HG03460 (cell line): Measurements from ENCODE around the gene RASGEF1B.
A peak's percentile ranks its signal among the peaks of the same experiment; 100 is the strongest.
"Not testable (repeated sequence)": the region's sequence is repeated elsewhere in the genome, so short reads cannot be mapped to it uniquely, and the experiment has no call there.

ENCODE experiments used
- ATAC-seq: cut with Tn5 transposase; IDR thresholded peaks from one replicate; pipeline ENCODE4 v1.9.1; 2021; ENCODE audit not compliant: unreplicated experiment

The RASGEF1B gene

DNA sequence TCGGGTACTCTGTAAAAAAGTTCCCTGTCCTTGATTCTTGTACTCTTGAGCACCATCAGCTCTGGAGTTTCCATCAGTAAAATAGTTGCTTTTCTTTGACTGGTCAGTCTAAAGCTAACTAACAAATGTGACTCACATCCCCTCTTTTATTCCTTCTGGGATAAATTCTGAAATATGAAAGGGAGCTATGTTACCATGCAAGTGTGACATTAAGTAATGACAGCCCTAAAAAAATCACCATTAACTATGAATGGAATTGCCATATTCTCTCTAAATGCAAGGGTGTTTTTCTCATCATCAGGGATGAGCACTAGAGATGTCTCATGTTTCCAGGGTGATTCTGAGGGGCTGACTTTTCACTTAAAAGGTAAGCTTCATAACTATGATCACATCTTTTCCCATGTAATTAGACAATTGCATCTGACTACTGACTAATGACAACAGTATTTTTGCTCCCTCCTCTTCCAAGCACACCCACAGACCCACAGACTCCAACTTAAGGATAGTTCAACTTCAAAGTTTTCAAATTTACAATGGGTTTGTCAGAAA is 26.9 kb upstream of the RASGEF1B start:
- ATAC-seq: no peak

DNA sequence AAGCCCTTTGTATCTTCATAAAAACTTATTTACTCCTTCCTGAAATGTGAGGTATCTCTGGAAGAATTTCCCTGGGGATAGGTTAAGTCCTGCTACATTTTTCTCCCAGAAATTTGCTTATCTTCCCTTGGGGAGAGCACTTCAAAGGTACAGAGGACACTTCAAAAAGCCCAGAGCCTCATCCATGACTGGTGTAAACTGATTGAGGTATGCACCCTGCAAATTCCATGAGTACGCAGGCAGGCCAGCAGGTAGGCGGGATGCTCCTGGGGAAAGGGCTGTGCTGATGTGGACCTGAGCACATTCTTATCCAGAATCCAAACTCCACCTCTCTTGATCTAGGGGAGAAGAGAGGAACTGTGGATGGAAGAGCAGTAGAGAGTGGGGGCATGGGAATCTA is 26.3 kb upstream of the RASGEF1B start:
- ATAC-seq: no peak

DNA sequence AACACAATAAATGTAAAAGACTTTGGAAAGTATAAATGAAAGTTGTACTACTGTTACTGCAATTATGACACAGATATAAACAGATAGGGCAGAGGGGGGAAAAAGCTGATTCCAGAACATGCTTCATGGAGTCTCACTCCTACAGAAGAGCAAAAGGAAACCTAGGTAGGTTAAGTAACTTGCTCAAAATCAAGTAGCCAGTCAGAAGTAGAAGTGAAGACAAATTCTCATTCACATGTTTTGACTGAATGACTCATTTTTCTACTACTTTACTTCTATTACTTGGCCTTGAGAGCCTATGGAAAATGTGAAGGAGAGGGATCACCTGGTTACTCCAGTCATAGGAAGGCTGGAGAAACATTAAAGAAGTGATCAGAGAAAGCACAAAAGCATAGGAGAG is 23.6 kb upstream of the RASGEF1B start:
- ATAC-seq: no peak

DNA sequence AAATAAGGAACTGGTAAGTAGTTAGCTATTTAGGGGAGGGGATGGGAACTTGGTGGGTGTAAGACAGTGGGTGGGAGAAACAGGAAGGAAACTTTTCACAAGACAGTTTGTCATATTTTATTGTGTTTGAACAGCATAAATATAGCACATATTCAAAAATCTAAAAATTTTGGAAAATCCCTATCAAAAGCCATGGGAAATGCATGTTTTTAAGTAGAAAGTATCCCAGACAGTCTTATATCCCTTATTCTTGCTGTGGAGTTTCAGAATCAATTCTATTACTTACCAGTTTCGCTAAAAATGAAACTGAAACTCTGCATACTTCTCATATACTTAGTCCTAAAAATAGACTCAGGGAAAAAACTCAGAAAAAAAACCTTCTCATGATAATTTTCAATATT is 22.3 kb upstream of the RASGEF1B start:
- ATAC-seq: peak; percentile 80

DNA sequence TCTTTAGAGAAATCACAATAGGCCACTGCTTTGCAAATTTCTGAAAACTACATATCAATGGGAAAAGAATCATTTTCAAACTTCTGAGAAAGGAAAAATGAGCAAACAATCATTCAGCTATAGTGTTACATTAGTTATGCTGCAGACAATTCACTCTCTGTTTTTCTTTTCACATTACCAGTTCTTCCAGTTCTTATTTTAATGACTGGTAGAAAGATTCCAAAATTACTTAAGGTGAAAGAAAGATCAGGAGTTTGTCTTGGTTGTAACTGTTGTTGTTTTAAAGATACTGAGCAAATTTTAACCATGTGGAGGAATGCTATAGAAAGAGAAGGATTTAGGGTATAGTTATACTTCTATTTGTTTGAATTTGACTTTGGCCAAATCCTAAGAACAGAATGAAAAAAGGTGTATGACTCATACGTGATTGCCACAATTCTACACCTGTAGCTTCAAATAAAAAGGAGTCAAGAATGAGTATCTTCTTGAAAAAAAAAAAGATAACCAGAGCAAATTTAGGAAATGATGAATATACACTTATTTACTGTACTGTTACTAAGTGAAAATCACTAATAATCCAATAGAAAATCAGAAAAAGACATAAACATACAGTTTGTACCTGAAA is 21.0 kb upstream of the RASGEF1B start:
- no peak for ATAC-seq

DNA sequence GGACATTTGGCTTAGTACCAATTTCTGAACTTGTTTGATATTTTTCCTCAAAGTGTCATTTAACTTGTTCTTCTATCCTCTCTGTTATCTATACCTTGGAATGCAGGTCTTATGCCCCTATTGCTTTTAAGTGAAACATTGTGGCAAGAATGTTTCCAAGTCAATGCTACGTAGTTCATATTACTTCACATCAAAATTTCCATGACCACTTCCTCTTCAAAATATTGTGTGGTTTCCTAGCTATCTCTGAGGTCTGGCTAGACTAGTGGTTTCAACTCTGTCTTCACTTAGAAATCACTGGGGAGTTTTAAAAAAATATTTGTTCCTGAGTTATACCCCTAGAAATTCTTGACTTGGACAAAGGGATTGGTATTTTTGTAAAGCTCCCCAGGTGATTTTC is 20.2 kb upstream of the RASGEF1B start:
- ATAC-seq: no peak

DNA sequence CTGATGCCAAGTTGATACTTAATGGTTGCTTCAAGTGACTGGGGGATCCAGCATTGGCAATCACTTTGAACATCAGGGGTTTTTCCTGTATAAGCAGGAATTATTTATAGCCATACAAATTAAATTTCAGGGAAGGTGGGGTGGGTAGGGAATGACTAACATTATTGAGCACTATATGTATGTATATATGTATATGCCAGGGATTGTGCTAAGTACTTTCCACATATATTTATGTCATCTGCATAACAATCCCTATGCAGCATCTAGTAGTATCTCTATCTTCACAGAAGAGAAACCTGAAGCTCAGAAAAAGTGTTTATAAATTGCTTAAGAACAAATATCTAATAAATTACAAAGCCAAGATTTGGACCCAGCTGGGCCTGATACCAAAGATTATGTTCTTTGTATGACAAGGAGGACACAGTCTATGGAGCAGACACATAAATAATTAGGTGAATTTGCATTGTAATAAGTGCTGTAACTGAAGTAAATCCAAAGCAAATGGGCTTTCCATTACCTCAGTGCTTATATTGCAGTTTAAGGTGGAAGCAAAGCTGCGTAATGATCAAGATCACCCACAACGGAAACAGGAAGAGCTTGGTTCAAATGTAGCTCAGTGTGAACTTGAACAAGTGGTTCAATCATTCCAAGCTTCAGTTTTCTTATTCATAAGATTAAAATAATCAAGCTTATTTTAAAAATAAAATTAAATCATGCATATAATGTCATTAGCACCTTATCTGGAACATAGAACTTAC is 18.9 kb upstream of the RASGEF1B start:
- ATAC-seq: no peak

DNA sequence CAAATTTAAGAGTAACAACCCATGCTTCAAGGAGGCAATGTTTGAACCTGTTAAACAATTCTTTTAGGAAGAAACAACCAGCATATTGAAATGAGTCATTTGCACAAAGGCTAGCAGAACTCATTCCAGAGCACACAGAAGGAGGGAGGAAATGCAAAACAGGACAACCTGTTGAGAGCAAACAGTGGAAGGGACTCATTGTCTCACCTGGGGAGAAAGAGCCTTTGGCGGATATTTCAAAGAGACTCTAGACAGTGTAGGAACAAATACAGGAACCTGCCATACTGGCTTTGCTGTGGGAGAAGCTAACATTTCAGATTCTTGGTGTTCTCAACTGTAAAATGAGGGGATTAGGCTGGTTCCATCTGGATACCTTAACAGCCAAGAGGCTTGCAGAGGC is 14.8 kb upstream of the RASGEF1B start:
- no peak for ATAC-seq

DNA sequence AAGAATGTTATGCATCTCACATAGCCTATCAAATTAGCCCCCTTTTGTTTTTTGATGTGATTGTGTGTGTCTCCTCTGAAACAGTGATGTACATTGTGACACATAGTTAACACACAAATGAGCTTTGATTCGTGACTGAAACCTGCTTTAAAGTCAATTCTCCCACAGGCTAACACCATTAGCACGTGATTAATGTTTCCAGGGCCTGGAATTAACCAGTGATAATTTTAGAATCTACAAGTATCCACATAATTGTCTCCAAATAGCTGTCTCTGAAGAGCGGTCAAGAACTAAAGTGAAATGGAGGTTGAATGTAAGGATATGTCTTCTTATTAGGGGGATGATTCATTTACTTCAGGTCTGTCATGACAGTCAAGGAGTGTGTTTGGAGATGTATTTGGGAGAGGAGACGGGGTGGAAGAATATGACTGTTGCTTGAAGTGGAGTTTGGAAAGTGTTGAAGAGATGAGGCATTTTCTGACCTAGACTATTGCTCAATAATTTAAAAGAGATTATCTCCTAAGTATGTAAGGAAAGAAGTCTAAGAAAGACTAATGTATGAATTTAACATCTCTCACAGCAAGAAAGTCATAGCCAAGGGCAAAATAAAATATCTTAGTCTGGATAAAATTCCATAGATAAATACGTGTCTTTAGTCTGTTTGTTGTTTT is 13.7 kb upstream of the RASGEF1B start:
- ATAC-seq: no peak

DNA sequence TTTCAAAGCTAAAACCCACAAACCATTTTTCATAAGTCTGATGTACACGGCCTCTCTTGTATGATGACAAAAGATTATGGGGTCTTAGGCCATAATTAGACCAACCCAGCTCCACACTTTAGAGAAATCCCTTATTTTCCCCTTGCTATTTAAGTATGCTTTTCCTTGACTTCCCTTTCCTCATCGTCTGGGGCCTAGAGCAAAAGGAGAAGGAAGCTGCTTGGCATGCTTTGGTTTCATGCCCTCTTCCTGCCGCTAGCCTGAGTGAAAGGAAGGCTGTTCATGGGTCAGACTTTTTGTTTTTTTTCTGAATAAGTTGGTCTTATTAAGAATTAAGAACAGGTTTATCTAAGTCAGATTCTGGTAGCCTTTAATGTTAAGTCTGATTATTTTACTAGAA is 10.6 kb upstream of the RASGEF1B start:
- no peak for ATAC-seq

DNA sequence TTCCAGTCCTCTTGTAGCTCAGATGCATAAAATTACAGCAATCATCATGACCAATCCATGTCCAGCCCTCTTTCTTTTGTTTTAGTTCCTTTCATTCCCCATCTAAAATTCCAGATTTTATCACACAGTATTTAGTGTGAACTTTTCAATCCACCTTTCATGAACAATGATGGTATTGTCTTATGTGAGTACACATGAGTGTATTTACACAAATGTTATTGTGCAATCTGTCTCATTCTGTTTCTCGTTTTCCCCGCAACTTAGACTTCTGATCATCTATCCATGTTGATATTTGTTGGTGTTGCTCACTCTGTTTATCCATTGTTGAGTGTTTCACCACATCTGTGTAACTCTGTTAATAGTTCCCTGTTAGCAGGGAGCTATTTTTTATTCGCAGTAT is 9.4 kb upstream of the RASGEF1B start:
- no peak for ATAC-seq

DNA sequence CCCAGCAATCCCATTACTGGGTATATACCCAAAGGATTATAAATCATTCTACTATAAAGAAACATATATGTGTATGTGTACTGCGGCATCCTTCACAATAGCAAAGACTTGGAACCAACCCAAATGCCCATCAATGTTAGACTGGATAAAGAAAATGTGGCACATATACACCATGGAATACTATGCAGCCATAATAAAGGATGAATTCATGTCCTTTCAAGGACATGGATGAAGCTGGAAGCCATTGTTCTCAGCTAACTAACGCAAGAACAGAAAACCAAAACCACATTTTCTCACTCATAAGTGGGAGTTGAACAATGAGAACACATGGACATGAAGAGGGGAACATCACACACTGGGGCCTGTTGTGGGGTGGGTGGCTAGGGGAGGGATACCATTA is 7.9 kb upstream of the RASGEF1B start:
- ATAC-seq: not testable (repeated sequence)

DNA sequence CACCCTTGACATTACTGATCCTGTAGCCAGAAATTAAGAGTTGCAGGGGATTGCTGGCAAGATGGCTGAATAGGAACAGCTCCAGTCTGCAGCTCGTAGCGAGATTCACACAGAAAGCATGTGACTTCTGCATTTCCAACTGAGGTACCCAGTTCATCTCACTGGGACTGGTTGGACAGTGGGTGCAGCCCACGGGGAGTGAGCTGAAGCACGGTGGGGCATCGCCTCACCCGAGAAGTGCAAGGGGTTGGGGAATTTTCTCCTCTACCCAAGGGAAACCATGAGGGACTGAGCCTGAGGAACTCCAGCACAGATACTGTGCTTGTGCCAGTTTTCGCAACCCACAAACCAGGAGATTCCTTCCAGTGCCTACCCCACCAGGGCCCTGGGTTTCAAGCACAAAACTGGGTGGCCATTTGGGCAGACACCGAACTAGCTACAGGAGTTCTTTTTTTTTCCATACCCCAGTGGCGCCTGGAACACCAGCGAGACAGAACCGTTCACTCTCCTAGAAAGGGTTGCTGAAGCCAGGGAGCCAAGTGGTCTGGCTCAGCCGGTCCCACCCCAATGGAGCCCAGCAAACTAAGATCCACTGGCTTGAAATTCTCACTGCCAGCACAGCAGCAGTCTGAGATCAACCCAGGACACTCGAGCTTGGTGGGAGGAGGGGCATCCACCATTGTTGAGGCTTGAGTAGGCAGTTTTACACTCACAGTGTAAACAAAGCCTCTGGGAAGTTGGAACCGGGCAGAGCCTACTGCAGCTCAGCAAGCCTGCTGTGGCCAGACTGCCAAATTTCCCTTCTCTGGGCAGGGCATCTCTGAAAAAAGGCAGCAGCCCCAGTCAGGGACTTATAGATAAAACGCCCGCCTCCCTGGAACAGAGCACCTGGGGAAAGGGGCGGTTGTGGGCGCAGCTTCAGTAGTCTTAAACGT is 1.9 kb upstream of the RASGEF1B start:
- ATAC-seq: not testable (repeated sequence)

DNA sequence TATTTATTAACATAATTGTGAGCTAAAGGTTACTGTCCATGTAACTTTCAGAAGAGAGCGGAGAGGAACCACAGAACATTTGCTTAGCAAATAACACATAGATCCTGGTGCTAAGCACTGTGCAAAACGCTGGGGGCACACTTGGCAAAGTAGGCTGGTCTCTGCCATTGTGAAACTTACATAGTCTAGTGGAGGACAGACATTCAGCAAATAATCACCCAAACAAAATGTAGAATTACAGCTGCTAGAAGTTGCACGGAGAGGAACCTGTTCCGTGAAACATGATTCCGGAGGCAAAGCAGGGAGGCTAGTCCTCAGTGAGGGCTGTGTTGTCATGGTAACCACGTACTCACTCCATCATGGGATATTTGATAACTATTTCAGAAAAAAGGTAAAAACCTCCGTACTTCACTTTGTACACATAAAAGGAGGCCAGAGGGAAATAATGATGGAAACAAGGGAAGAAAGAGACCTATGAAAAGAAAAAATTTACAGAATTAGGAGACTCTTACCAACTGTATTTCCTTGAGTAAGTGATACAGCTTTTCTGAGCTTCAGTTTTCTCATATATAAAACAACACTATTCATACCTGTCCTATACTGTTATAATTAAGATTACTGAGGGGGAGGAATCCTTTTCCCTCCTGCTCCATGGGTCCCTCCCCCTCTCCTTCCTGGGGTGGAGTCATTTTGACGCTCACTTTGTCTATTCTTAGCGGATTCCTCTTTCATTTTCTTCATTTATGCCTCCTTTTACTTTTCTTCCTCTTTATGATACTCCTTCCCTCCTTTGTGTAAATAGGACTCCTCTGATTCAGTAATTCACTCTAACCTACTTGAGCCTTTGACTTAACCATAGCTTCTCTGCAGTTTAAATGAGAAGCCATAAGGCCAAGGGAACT is 825 bp upstream of the RASGEF1B start:
- ATAC-seq: peak; percentile 50

DNA sequence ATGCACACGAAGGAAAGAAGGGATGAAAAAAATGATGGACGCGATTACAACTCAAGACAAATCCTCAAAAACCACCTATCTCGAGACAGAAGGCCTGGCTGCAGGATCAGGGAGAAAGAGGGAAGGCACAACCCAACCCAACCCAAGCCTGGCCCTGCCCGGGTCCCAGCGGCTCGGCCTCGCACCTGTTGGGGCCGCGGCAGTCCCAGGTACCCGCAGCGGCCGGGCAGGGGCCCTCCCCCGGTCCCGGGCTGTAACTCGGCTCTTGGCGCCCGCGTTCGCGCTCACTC is 464 bp downstream of the RASGEF1B start:
- ATAC-seq: no peak

DNA sequence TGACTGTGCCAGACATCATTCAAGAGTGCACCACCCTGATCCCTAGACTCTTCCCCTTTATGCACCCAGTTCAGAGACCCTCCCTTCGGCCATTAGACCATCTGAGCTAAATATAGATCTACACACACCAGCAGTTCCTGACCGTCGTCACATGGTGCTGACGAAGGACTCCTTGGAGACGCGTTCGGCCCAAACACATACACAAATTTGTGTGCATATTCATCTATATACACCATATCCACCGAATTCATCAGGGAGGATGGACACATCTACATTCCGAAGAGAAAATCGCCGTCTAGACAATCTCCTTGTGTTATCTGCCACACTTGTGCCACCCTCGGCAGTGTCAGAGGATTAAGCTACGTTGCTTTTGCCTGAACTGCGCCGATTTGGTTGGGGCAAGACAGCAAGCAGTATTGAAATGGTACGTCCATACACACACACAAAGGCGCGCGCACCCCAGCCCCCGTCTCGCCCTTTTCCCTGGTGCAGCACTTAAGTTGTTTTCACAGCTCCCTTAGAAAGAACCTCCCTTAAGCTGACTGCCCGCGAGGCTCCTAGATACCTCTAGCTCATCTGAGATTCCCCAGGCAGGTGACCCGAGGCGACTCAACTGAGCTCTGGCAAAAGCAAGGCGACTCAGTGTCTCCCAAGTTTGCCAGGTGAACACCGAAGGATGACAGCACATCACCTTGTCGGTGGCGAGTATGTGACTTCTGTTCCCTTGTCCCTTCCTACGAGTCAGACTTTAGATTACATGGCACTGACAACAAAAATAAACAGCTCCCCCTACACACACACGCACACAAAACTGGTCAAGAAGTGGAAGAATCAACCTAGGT is 1.0 kb downstream of the RASGEF1B start:
- no peak for ATAC-seq

DNA sequence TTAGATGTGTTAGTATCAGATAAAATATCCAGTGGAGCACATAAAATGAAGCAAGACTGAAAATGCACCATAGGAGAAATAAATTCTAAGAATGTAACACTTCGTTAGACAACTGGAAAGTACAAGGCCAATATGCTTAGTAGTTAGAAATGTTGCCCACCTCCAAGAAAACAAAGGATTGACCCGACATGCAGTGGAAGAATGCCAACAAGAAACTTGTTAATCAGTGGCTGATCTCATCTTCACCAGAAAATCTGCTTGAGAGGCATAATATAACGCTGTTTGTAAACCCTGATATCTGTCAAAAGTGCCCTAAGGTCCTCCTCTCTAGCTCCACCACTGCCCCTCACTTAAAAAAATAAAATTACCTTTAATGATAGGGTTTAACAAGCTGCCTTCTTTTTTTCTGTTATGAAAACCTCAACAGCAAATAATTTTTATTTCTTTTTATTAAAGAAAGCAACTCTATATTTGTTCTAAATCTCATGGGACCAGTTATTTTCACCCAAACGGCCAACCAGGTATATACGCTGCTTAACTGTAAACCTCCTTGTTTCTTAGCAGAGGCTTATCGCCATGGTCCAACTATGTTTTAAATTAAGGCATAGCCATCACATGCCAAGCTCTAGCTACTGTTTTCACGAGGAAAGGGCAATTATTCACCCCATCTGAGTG is 1.8 kb downstream of the RASGEF1B start:
- no peak for ATAC-seq

DNA sequence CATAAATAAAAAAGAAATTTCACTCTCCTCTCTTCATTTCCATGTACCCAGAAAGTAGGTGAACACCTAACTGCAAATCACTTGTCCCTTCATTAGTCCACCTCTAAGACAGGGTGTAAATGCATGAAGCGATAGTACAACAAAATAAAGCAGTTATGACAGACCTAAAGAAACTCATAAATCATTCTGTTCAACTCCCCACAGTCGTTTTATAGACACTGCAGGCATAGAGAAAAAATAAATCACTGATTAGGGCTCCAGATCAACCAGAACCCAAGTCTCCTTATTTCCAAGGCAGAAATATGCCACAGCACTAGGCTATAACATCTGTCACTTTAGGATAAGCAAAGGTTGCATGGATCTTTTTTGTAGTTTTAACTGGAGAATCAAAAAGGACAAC is 3.0 kb downstream of the RASGEF1B start:
- no peak for ATAC-seq

DNA sequence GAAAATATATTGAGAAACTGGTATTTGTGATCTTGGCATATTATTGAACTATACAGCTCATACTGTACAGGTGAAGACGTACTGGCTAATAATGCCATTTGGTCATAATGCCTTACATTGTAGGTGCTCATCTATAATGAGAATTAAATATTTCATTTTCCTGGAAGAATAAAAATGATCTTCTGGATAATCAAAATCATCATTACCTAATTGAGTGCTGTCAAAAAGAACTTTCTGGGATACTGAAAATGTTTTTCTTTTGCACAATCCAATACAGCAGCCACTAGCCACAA is 4.1 kb downstream of the RASGEF1B start:
- no peak for ATAC-seq
